ENCODE results near the gene SCP2.

Gene SCP2

DNA sequence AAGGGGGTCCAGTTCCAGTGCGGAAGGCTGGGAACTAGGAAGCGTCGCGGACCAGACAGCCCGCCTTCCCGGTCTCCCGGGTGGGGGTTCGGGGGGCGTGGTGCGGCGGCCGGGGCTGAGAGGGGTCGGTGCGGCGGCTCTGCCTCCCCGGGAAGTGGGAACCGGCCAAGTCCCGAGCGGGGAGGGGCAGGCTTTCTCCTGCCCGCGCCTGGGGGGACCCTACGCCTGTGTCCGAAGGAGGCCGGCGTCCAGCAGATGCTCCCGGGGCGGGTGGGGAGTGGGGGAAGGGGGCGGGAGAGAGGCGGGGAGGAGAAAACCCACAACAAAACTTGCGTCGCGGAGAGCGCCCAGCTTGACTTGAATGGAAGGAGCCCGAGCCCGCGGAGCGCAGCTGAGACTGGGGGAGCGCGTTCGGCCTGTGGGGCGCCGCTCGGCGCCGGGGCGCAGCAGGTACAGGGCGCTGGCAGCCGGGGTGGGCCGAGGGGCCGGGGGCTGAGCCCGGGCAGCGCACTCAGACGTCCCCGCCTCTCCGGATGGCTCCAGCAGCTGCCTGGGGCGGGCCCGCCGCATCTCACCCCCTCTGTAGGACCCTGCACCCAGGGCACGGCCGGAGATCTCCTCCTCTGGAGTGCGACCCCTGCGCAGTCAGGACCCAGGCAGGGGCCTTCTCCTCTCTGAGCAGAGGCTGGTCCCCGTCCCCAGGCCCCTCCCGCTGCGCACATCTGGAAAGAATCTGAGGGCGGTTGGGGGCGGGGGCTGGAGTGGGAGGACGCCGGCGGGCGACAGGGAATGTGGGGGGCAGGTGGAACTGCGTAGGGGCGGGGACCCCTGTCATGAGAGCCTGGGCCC is 135.0 kb downstream of the SCP2 start, which contains the start of gene PODN:
Gene PODN (plus strand): TSS at position 355 of the 849 bp plus-strand sequence. CDS start 7,643 bp downstream, outside the sequence.
- TF ChIP-seq, protein P1, sequence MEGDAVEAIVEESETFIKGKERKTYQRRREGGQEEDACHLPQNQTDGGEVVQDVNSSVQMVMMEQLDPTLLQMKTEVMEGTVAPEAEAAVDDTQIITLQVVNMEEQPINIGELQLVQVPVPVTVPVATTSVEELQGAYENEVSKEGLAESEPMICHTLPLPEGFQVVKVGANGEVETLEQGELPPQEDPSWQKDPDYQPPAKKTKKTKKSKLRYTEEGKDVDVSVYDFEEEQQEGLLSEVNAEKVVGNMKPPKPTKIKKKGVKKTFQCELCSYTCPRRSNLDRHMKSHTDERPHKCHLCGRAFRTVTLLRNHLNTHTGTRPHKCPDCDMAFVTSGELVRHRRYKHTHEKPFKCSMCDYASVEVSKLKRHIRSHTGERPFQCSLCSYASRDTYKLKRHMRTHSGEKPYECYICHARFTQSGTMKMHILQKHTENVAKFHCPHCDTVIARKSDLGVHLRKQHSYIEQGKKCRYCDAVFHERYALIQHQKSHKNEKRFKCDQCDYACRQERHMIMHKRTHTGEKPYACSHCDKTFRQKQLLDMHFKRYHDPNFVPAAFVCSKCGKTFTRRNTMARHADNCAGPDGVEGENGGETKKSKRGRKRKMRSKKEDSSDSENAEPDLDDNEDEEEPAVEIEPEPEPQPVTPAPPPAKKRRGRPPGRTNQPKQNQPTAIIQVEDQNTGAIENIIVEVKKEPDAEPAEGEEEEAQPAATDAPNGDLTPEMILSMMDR (IDR thresholded peaks at IDR 0.05), result no peak
- no peak for DNase-seq (ENCODE audit: low spot score)
- H3K4me3 ChIP-seq, result peak within 1 kb of the TSS; percentile 91
- H3K27ac ChIP-seq, result peak within 1 kb of the TSS; percentile 50 to 87

DNA sequence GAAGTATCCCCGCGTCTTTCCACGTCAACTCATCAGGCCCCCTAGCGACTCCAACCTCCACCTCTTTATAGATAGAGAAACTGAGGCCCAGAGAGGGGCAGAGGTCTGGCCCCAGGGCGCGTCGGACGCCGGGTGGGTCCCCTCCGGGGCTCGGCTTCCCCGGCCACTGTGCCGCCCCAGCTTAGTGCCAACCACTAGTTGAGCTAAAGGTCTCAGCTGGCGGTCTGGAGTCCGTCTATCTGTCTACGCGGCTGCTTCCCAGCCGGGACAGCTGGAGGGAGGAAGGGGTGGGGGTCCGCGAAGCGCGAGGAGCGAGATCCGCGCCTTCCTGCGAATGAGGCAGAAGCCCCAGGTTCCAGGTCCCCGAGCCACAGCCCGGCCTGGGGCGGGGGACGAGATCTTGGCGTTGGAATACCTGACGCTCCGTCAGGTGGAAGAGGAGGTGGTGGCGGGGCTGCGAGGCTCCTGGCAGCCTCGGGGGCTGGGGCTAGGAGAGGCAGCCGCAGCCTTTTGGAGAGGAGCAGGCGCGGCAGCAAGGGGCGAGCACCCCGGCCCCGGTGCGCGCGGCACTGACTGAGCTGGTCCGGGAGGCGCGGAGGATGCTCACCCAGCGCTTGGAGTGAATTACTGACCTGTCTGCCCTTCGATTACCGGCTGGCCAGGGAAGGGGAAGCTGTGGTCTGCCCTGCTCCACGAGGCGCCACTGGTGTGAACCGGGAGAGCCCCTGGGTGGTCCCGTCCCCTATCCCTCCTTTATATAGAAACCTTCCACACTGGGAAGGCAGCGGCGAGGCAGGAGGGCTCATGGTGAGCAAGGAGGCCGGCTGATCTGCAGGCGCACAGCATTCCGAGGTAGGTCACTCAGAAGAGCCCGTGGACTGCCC is 135.9 kb downstream of the SCP2 start:
- TF ChIP-seq, protein P1 (IDR thresholded peaks at IDR 0.05), result no peak
- DNase-seq (ENCODE audit: low spot score), result no peak
- H3K4me3 ChIP-seq, result peak overlapping the region; percentile 91
- peak overlapping the region; percentile 50 to 87 for H3K27ac ChIP-seq

DNA sequence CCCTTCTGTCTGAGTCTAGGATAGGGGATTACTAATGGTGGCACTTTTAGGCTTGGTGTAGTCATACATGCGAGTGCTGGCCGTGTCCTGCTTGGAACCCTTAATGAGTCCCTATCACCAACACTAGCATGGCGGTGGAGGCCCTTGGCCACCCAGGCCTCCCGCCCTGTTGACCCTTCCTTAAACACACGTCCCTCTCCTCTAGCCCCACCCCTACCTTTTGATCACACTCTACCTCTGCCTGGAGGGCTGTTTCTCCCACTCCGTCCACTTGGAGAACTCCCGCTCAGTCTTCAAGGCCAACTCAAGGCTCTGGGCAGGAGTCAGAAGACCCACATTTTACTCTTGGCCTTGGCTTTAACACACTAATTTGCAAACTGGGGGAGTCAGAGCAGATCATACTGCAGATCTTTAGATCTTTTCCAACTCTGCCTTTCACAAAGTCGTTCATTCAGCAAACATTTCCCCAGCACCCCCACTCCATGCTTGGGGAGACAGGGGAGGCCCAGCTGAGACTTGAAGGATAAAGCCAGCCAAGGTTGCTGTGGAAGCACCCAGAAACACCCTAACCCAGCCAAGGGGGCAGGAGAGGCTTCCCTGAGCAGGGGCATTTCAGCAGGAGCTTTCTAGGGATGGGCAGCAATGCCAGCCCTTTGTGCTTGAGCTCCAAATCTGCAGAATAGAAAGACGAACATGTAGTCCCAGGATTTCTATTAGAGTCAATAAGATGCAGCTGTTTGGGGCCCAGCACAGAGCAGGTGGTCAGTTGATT is 136.9 kb downstream of the SCP2 start:
- TF ChIP-seq, protein P1 (IDR thresholded peaks at IDR 0.05), result no peak
- Histone ChIP-seq H3K27ac (peak overlapping the region in 1 of 2 donors; percentile 87), H3K4me3 (peak overlapping the region; percentile 91)
- DNase-seq (ENCODE audit: low spot score), result no peak

DNA sequence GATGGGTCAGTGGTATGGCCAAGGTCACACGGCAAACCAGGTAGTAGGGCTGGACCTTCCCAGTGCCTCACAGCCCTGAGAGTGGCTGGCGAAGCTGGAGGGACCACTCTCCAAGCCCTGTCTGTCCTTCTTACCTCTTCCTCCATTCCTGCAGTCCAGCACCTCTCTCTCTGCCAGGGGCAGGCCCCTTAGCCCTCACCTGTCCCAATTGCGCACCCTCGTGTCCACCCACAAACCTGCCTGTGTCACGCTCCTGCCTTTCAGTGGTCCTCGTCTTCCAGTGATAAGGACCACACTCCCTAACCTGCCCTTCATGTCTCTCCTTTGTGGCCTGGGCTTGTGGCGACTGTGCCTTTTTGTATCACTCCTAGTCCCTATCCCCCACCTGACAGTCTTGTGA is 138.3 kb downstream of the SCP2 start:
- H3K4me3 ChIP-seq, result no peak overlapping the region
- TF ChIP-seq, protein P1 (IDR thresholded peaks at IDR 0.05), result no peak
- DNase-seq (ENCODE audit: low spot score), result no peak

DNA sequence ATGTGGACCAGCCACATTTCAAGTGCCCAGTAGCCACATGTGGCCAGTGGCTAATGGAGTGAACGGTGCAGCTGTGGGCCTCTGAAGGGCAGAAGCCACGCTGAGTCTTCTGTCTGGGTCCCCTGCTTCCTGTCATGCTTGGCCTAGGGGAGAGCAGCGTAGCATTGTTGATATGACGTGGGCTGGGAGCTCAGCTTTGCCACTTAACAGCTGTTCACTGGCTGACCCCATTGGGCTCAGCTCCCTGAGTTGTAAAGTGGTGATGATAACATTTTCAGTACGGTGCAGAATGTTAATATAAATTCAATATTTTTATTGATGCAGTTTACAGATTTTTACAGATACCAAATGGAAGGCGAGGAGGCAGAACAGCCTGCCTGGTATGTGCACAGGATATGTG is 139.4 kb downstream of the SCP2 start:
- DNase-seq (ENCODE audit: low spot score), result no peak
- Histone ChIP-seq H3K27ac (peak overlapping the region in 1 of 2 donors; percentile 65), H3K4me3 (no peak overlapping the region)
- TF ChIP-seq, protein P1 (IDR thresholded peaks at IDR 0.05), result no peak

More for the DNA sequence above, 138.3 kb downstream of the SCP2 start:
- H3K27ac ChIP-seq, result no peak overlapping the region

DNA sequence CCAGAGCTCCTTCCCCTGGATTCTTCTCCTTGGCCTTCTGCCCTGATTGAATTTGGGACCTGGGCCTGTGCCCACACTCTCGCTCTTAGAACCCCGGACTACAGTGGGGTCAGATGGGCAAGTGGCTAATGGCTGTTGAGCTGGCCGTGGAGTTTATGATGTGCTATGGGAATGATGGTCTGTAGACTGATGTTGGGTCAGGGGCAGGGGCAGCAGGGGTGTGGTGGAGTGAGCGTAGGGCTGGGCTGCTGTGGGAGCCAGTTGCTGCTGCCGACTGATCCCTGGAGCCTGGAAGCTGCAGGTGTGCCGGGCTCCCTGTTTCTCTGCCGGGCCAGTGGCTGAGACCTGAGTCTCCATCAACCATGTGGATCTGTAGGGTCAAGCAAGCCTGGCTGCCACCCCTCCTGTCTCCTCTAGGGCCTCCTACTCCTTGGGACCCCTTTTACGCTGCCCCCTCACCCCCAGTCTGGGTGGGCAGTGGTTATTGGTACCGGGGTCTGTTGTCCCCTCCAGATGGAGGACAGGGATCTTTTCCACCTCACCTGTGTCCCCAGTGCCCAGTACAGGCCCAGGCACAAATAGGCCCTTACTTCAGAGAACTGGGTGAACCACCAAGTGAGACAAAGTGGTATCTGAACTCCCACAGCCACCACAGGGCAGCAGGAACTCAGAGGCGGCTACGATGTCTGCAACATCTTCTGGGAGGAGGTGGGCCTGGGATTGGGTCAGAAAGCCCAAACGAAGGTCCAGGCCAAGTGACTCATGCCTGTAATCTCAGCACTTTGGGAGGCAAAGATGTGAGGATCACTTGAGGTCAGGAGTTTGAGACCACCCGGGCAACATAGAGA is 140.0 kb downstream of the SCP2 start:
- H3K4me3 ChIP-seq, result no peak overlapping the region
- peak overlapping the region in 1 of 2 donors; percentile 65 for H3K27ac ChIP-seq

More for the DNA sequence above, 140.0 kb downstream of the SCP2 start:
- peak; percentile 69 for DNase-seq (ENCODE audit: low spot score)
- TF ChIP-seq, protein P1 (IDR thresholded peaks at IDR 0.05), result no peak
